Activated effector memory CD4-positive, alpha-beta T cell treated with anti-CD3 and anti-CD28 coated beads, Interleukin-2, amount 50 U/mL, for 16 hours (primary cell): Measurements from ENCODE around the gene ZNF740.

Source experiments
- DNase-seq: peaks from one replicate; pipeline ENCODE4 v3.0.0-alpha.2; 2020

Gene ZNF740

DNA sequence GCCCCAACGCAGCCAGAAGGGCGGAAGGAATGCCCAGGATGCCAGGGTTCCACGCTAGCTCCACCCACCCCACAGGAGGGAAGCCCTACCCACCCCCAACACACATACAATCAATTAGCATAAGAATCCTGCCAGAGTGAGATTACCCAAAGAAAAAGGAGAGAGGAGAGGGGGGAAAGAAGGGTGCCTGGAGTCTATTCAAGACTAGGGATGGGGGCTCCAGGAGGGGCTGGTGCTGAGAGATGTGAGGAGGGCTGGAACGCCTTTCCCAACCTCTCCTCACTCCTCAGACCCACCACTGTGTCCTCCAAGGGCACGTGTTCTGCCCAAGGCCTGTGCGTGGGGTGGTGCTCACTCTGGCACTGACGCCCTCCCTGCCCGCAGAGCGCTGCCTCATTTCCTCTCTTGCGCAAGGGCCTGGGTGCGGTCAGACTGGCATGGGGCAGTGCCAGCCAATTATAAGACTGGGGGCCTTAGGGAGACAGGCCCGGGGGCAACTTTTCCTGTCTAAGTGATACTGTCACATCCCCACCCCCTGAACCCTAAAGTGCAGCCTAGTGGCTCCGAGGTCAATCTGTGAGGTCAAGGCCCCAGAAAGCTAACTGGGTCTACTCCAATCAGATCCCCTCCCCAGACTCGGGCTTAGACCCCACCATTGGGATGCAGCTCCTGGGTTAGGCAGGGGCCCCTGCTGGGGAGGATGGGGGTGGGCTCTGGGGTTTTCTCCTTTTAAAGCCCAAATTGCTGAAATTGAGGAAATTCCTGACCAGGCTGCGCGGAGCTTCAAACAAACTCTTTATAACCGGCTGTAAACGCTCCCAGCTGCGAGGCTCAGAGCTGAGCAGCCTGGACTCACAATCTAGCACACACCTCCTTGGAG, 36.8 kb downstream of the ZNF740 start:
- peak; percentile 79 for DNase-seq

DNA sequence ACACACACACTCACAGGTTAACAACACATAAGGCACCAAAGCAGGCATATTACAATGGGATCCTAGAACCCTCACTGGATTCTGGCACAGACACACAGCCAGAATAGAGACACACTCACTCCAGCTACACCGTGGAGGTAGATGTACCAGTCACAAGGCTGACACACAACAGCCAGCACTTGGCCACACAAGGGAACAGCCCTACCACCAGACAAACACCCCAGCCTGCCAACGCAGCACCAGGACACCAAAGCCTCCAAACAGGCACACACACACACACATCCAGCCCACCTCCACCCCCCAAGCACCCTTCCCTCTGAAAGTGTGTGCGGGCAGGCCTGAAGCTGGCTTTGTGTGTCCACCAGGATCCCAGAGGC, 37.4 kb downstream of the ZNF740 start:
- no peak for DNase-seq

DNA sequence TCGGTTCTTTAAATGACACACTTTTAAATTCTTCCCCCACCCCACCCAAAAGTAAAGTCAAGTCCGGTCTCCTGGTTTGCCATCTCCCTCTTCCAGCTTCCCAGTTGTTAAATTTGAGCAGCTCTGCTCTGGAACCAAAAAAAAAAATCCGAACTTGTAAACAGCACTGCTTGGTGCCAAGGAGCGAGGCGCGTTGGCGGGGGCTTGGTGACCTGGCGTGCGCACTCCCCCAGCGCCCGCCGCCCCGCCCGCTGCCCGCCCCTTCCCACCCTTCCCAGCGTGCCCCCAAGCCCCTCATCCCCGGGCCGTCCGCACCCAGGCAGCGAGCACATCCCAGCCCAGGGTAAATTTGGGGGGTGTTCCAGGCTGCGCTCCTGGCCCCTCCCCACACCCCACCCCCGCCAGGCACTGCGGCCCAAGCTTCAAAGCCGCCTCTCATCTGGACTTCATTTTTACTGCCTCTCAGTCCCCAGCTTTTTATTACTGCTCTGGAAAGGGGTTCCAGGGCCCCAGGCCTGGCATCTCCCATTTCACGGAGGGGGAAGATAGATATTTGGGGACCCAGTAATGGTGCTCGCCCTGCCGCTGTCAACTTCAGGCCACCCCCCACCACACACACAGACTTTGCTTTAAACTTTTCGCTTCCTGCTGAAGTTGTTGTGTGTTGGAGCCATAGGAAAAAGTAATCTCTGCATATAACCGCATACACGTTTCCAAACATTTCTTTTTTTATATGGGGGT, 38.2 kb downstream of the ZNF740 start:
- no peak for DNase-seq

DNA sequence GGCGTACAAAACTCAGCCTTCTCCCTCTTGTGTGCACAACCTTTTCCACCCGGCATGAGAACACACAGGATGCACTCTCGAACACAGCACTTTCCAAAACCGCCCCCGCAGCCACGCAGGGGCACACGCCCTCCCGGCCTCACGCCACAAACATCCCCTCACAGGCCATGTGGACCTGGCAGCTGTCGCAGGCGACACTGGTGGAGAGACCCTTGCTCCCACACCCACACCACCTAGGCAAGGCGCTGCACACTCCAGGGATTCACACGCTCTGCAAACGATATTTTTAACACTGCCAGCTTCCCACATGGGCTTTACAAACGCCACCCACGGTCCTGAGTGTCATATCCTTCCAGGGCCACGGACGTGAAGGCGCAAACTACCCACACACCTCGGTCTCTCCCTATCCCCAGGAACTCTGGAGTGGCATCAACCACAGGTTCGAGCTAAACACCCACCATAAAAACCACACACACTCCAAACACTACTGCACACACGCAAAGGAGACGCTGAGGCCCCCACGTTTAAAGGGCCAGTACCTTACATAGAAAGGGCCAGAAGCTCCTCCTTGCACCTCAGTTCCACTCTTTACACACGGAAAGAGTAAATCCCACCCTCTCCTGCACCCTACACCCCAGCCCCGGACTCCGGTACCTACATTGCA, 38.9 kb downstream of the ZNF740 start:
- DNase-seq: peak; percentile 91

DNA sequence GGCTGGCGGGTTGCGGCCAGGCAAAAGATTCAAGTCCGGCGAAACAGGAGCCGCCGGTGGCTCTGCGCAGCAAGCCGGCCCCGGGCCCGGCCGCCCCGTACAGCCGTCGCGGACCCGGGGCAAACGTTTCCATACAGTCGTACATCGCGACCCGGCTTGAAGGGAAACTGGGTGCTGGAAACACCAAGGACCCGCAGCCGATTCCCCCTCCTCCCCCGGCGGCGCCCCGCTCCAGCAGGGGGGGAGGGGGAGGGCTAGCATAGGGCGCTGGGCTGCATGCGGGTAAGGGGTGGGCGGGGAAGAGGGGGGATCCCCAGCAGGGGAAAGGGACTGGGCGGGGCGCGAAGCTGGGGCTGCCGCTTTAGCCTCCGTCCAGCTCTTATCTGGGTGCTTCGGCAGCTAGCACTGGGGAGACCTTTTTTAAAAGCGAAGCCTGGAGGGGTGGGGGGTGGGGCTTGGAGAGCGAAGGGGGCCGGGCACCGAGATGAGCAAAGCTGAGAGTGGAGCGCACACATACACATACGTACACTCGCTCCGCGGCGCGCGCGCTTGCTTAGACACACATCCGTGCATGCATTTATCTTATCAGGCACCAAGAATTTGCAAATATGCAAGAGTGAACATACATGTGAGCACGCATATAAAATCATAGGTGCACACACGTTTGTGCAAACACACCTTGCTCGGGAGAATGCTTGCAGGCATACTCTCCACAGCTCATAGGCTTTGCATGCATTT, 39.6 kb downstream of the ZNF740 start:
- DNase-seq: peak; percentile 91

DNA sequence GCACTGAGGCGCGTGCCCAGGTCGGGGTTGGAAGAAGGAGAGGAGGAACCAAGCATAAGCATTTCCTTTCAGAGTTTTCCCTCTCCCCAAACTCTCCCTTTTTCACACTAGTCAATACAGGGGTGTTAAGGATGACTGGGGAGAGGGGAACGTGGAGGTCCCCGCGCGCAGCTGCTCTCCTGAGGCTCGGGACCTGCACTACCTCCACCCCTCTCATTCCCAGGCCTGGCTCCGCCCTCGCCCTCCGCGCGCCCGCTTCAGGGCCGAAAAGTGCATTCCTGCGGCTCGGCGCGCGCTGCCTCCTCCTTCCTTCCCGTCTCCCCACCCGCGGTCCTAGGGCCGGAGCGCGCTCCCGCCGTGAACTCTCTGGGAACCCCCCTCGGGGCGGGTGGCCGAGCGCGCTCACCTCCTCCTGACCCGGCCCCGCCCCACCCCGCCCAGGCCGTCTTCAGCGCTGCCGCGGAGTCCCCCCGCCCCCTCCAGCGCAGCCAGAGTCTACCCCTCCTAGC, 40.2 kb downstream of the ZNF740 start:
- peak; percentile 92 for DNase-seq

DNA sequence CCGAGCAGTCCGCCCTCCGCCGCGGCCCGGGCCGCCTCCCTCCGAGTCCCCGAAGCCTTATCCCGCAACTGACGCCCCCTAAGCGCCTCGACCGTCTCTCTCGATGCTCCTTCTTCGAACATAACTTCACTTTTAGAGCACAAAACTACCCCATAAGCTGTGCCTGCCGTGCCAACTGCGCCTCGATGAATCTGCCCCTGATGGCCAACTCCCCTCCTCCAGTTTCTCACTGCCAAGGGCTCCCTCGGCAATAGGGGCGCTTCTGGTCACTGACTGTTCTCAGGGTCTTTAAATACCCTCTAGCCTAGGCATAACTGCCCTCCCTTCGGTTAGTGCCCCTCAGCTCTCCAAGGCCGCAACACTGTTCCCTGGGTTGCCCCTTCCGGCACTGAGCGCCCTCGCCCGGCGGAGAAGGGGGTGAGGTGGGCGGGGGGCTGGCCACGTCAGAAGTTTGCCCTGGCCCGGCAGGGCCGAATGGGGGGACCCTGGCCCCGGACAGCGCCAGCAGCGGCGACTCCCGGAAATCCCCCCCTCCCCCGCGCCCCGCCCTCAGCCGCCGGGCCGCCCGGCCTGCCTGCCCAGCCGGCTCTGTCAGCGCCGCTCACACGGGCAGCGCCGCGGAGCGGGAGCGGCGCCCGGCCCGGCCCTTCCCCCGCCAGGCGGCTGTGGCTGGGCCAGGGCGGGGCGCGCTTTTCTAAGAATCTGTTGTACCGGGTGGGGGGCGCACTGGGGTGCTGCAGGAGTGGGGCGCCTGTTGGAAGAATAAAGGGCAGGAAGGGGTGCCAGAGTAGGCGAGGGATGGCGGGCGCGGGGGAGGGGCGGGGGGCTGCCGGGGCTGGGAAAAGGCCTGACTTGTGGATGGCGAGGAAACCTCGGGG, 40.9 kb downstream of the ZNF740 start:
- DNase-seq: peak; percentile 85

DNA sequence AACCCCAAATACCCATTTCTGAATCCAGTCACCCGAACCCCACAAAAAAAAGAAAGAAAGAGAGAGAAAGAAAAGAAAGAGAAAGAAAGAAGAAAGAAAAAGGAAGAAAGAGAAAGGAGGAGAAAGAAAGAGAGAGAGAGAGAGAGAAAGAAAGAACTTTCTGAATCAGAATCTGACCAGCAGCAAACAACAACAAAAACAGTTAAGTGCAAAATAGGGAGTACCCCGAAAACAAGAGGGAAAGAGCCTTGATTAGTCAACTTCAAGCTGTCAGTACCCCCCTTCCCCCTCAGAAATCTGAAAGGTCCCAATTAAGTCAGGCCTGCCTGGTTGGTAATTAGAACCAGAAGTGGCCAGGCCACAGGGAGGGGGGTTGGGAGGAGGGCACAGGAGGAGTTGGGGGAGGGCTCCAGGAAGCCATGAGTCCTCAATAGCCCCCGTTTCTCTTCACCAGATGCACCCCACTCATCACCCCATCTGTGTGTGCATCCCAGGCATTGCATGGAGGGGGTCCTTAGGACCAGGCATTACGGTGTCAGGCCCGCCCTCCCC, 41.7 kb downstream of the ZNF740 start:
- no peak for DNase-seq

DNA sequence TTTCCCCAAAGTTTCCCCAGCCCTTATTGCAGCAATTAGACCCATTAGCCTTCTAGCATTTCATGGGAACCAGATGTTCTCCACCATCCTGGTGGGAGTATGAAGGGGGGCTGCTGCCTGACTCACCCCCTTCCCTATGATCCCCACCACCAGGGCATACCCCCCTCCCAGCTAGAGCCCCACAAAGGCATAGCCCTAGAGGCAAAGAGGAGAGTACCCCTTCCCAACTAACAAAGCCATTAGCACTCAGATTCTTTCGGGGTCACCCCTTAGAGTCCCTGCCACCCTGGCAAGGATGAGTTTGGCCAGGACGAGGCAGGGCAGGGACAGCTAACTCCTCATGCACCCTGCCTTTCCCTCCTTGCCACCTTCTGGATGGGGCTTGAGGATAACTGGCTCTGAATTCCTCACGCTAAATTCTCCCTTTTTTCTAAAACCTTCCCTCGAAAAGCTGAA, 42.3 kb downstream of the ZNF740 start:
- no peak for DNase-seq

DNA sequence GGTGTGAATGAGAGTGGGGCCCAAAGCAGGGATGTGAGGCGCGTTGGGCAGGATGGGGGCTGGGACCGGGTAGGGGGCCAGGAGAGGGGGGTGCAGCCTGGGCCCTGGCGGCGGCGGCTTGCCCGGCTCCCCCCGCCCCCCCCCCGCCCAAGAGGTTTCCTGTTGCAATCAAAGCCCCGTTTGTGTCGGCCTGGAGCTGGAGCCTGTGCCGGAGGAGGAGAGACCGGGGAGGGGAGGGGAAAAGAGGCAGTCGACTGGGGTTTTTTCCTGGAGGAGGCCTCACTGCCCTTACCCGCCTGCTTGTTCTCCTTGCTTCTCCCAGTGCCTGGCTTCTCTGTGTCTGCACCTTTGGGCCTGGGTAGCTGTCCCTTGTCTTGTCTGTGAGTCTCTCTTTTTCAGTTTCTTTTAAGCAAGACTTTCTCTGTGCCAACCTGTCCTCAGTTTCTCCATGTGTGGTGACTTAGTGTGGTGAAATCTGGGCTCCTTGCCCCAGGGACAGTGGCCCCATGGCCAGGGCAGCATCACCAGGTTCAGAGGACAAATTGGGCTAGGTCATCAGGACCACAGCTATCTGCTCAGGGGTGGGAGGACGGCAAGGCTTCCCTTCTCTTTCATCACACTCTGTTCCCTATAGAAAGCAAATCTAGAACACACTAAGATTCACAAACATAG, 43.0 kb downstream of the ZNF740 start:
- peak; percentile 75 for DNase-seq

DNA sequence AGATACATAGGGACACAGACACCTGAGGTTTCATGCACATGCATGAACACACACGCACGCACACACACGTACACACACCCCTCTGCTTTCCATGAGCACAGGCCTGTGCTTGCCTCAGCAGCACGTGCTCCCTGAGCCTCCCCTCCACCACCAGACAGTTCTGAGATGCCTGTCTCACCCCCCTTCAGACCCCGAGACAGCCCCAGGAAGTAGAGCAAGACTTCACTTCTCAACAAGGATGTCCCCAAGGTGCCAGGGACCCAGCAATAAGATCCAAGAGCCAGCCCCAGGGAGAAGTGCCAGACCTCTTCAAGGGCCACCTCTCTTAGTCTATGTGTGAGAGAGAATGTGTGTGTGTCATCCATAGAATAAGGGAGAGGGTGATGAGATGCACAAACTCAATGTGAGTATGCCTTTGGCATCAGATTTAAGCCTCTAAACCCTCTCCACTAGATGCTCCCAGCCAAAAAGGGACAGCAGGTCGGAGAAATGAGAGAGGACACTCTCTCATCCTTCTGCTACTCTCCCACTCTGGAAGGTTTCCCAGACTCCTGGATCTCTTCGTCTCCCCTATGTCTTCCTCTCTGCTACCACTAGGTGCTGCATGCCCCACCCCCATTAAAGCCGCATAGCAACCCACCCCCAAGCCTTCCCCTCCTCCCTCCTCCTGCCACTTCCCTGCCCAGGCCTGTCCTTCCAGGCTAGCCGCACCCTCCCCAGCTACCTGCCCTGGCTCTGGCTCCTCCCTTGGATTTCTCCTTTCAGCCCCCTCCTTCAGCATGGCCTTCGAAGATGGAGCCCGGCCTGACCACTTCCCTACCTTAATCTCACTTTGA, 43.8 kb downstream of the ZNF740 start:
- DNase-seq: no peak

DNA sequence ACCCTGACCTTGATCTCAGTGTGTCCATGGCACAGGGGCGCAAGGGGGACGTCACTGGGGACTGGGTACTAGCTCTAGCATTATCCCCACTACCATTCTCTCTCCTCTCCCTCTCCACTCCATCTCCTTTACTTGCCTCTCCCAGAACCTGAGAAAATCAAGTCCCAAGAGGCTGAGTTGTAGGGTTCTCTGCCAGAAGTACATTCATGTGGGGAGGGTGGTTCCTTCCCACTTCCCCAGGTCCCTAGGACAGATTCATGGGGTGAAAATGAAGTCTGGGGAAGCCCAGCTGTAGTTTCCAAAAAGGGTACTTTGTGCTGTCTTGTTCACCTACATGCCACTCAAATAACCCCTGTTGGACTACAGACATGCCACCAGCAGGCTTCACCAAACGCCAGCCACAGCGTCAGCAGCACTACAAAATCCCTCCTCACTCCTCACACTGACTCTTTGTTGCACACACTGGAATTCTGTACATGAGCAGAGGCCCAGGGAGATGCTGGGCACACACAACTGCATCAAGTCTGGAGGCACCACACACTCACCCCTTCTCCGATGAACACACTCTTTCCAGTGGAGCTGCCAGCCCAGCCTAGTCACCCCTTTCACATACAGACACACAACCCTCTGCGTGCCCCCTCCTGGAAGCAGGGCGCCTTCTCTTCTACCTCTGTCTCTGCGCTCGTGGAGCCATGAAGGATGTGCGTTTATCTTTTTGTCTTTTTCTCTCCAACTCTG, 44.5 kb downstream of the ZNF740 start:
- no peak for DNase-seq

DNA sequence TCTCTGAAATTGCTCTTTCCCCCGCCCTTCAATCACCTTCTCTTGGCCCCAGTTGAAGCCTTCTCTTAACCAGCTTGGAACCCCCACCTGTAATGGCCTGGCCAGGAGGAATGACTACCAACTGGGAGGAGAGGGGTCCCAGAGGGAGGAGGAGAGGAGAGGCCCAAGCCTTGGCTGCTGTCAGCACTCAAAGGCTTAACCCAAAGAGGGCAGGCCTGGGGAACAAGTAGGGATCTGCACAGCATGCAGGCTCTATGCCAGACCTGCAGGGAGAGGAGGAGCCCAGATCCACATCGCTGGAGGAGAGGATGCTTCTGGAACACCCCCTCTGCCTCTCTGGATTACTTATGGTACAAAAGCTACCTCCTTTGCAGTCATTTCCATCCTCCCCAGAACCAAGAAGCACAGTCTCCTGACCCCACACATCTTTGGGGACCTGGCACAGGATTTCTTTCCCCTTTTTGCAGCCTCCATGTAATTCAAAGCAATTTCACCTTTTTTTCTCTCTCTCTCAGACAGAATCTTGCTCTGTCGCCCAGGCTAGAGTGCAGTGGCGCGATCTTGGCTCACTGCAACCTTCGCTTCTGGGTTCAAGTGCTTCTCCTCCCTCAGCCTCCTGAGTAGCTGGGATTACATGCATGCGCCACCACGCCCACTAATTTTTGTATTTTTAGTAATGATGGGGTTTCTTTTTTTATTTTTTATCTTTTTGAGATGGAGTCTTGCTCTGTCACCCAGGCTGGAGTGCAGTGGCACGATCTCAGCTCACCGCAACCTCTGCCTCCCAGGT, 45.3 kb downstream of the ZNF740 start:
- DNase-seq: no peak

DNA sequence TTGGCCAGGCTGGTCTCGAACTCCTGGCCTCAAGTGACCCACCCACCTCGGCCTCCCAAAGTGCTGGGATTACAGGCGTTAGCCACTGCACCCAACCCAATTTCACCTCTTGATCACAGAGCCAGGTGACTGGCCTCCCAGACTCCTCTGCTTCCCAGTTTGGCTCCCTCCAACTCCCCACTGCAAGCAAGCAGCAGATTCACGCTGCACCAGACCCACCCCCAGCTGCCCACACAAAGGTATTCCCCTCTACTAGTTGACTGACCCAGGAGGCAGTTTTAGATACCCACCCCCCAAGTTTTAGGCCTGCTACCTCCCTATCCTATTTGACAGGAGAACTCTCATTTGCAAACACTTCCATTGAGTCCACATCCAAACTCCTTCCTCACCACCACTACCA, 46.3 kb downstream of the ZNF740 start:
- no peak for DNase-seq

DNA sequence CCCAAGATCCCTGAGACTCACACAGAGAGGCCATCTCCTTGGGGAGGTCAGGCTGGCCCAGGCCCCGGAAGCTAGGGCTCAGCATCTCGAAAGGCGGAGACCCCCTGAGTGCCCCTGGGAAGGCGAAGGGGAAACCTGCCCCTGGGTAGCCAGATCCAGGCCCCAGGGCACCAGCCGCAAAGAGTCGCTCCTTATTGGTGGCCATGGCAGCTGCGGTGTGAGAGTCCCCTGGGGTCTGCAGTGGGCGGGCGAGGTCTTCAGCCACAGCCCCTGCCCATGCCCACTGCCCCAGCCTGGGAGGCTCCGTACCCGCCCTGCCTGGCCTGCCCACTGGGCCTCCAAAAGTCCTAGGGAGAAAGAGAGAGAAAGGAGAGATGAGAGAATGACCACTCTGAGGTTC, 46.8 kb downstream of the ZNF740 start:
- DNase-seq: no peak

DNA sequence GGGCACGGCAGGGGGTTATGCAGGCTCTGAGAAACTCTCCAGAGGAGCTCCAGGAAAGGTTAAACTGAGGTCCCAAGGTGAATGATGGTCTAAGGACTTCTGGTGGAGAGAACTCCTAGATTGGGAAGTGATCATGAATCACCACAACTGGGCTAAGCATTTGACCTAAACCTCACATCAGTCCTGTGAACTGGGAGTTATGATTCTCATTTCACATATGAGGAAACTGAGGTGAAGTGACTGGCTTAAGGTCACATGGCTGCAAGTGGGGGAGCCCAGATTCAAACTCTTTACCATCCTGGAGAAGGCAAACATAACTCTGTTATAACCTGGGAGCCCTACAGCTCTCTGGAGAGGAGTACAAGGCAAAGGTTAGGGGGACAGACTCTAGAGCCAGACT, 47.3 kb downstream of the ZNF740 start:
- DNase-seq: no peak

DNA sequence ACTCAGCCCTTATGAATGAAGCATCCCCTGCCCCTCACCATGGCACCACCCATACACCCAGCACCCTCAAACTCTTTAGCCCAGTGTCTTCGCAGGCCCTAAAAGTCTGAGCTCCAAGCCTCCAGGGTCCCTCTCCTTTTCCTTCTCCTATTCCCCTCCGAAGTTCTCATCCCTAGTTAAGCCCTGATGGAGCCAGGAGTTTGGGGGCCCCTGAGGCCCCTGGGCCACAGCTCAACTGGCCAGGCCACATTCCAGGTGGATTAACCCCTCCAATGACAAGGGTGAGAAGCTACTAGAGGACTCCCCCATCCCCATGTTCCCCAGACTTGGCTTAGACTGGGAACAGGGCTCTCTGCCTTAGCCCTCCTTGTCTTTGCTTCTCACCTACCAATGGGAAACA, 48.9 kb downstream of the ZNF740 start:
- no peak for DNase-seq
